ENCODE data around the gene ZFP36L2.

The ZFP36L2 gene

GRCh38 chr2:43223521-43224001 is 2.8 kb downstream of the ZFP36L2 start:
- DNase-seq (ENCODE audit: low spot score), result peak; percentile 54

- DNase-seq (ENCODE audit: low spot score), result peak; percentile 43
These were observed 3.7 kb downstream of the ZFP36L2 start for GRCh38 chr2:43222475-43223309.

- peak; percentile 90 for DNase-seq (ENCODE audit: low spot score)
These were observed 4.5 kb downstream of the ZFP36L2 start for GRCh38 chr2:43221763-43222474.

GRCh38 chr2:43221124-43221762 is 5.2 kb downstream of the ZFP36L2 start:
- peak; percentile 56 for DNase-seq (ENCODE audit: low spot score)

GRCh38 chr2:43220760-43221123 is 5.7 kb downstream of the ZFP36L2 start:
- no peak for DNase-seq (ENCODE audit: low spot score)

GRCh38 chr2:43220229-43220751 is 6.1 kb downstream of the ZFP36L2 start:
- DNase-seq (ENCODE audit: low spot score), result peak; percentile 11

- peak; percentile 90 for DNase-seq (ENCODE audit: low spot score)
These were observed 6.8 kb downstream of the ZFP36L2 start for GRCh38 chr2:43219383-43220228.

GRCh38 chr2:43218702-43219382 is 7.6 kb downstream of the ZFP36L2 start:
- DNase-seq (ENCODE audit: low spot score), result no peak

- DNase-seq (ENCODE audit: low spot score), result no peak
These were observed 8.2 kb downstream of the ZFP36L2 start for GRCh38 chr2:43218155-43218701.

- DNase-seq (ENCODE audit: low spot score), result no peak
These were observed 8.9 kb downstream of the ZFP36L2 start for GRCh38 chr2:43217228-43218154.

GRCh38 chr2:43216629-43217028 is 9.8 kb downstream of the ZFP36L2 start:
- no peak for DNase-seq (ENCODE audit: low spot score)

GRCh38 chr2:43215673-43216255 is 10.6 kb downstream of the ZFP36L2 start:
- no peak for DNase-seq (ENCODE audit: low spot score)

GRCh38 chr2:43214253-43214652 is 12.2 kb downstream of the ZFP36L2 start:
- DNase-seq (ENCODE audit: low spot score), result no peak

- DNase-seq (ENCODE audit: low spot score), result no peak
These were observed 13.5 kb downstream of the ZFP36L2 start for GRCh38 chr2:43212931-43213330.

- no peak for DNase-seq (ENCODE audit: low spot score)
These were observed 14.1 kb downstream of the ZFP36L2 start for GRCh38 chr2:43212216-43212835.

GRCh38 chr2:43210467-43211303 is 15.7 kb downstream of the ZFP36L2 start:
- no peak for DNase-seq (ENCODE audit: low spot score)

GRCh38 chr2:43210125-43210466 is 16.3 kb downstream of the ZFP36L2 start:
- no peak for DNase-seq (ENCODE audit: low spot score)

- no peak for DNase-seq (ENCODE audit: low spot score)
These were observed 17.1 kb downstream of the ZFP36L2 start for GRCh38 chr2:43209204-43209717.

Measured in RKO (cell line).